ENCODE measurements around the gene ATG9B. TPM values are rescaled to one million over a fixed set of nuclear protein-coding genes. Genes with fewer than 3 reads are reported as not detected.

The ATG9B gene, protein sequence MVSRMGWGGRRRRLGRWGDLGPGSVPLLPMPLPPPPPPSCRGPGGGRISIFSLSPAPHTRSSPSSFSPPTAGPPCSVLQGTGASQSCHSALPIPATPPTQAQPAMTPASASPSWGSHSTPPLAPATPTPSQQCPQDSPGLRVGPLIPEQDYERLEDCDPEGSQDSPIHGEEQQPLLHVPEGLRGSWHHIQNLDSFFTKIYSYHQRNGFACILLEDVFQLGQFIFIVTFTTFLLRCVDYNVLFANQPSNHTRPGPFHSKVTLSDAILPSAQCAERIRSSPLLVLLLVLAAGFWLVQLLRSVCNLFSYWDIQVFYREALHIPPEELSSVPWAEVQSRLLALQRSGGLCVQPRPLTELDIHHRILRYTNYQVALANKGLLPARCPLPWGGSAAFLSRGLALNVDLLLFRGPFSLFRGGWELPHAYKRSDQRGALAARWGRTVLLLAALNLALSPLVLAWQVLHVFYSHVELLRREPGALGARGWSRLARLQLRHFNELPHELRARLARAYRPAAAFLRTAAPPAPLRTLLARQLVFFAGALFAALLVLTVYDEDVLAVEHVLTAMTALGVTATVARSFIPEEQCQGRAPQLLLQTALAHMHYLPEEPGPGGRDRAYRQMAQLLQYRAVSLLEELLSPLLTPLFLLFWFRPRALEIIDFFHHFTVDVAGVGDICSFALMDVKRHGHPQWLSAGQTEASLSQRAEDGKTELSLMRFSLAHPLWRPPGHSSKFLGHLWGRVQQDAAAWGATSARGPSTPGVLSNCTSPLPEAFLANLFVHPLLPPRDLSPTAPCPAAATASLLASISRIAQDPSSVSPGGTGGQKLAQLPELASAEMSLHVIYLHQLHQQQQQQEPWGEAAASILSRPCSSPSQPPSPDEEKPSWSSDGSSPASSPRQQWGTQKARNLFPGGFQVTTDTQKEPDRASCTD
- total RNA-seq, result under 0.01 TPM in 2 replicates

DNA sequence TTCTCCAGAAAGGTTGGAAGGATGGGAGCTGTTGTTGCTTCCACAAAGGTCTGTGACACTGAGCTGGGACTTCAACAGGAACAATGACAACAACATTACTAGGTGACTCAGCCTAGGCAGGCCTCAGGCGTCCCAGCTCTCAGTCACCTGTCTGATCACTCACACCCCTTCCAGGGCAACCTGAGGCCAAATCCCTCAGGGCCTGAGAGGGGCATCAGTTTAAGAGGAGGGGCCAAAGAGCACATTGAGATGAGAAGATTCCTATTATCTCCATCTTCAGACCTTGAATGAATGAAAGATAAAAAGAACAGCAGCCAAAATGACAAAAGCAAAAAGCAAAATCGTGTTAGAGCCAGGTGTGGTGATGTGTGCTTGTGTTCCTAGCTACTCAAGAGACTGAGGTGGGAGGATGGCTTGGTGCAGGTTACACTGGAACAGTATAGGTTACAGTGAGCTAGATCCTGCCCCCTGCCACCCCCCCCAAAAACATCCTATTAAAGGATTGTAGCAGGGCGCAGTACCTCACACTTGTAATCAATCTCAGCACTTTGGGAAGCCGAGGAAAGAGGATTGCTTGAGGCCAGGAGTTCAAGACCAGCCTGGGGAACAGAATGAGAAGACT is at the start of gene ATG9B:
TSS of gene ATG9B (minus strand) at position 60 of the 622 bp plus-strand sequence. CDS start 71 bp downstream, outside the sequence.

GRCh38 chr7:151059367-151060112 is 35.2 kb upstream of the ATG9B start, which contains the start of gene SLC4A2:
TSS of gene SLC4A2 (plus strand) at chr7:151059589. CDS start at chr7:151061988, 2,399 bp downstream.

GRCh38 chr7:151057506-151057988 is 33.3 kb upstream of the ATG9B start, which contains the start of gene CDK5:
TSS of gene CDK5 (minus strand) at chr7:151057897. CDS start at chr7:151057848, 49 bp downstream.

GRCh38 chr7:151047976-151048815 is 23.9 kb upstream of the ATG9B start, which contains the start of gene ASIC3:
TSS of gene ASIC3 (plus strand) at chr7:151048531. CDS start at chr7:151048886, 355 bp downstream.

GRCh38 chr7:151028131-151028947 is 4.0 kb upstream of the ATG9B start, which contains the start of gene ABCB8:
TSS of gene ABCB8 (plus strand) at chr7:151028450. CDS start at chr7:151028516, 66 bp downstream.

DNA sequence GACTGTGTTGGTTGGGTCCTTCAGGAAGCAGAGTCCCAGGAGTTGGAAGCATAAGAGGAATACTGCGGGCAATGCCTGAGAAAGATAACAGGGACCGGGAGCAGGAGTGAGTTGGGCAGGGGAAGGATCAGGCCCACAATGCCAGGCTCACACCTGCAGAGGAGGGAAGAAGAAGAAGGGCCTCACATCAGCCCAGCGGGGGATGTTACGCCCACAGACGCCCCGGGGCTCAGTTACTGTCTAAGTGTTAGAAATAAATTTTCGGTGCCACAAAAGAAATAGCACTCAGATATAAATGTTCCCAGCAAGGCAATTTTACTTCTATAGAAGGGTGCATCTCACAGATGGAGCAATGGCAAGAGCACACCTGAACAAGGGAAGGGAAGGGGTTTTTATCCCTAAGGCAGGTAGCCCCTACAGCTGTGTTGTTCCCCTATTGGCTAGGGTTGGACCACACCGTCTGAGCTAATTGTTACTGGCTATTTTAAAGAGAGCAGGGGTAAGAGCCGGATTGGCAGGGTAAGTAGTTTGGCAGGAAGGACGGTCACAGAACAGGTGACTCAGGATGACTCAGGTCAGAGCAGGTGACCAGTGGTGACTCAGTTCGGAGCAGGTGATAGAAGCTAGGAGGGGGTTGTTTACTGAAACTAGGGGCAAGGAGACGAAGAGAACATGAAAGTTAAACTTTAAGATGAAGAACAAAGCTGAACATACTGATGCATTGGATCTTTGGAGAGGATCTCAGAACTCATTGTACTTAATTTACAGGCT is 33.7 kb downstream of the ATG9B start, which contains the start of gene NOS3:
TSS of gene NOS3 (plus strand) at position 602 of the 771 bp plus-strand sequence. CDS start 2,787 bp downstream, outside the sequence.

DNA sequence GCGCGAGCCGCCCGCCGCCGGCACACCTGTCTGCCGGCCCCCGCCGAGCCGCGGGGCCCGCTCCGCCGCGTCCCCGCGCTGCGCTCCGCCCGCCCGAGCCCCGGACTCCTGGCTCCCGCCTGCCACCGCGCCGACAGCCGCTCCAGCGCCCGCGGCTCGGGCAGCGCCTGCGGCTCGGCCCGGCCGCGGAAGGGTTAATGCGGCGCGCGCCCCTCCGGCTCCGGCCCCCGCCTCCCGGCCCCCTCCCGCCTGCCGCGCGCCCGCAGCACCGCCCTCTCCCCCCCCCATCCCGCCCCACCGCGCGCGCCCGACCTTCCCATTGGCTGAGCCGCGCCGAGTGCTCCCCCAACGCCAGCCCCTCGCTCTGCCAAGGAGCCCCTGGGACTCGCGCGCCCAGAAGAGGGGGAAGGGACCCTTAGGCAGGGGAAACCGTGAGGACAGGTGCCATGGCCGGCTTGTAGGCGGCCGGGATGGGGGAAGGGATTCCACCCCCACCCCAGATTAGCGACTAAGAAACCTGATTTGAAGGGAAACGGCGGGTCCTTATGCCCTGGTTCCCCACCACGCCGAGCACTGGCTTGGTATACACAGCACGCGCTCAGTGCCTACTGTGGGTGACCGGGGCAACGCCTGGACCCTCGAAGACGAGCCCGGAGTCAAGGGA is 46.0 kb downstream of the ATG9B start, which contains the start of gene KCNH2:
TSS of gene KCNH2 (minus strand) at position 196 of the 664 bp plus-strand sequence. CDS start 408 bp downstream, outside the sequence.

Other genes starting within 250 kb of the ATG9B start
- gene TMEM176B, start 224.1 kb downstream of the ATG9B start, total RNA-seq, result 0.09 TPM in 1 of 2 replicates, not detected in the other
- gene TMEM176A, start 223.7 kb downstream of the ATG9B start, total RNA-seq, result not detected in 2 replicates
- not detected in 2 replicates for gene AOC1, start 172.0 kb downstream of the ATG9B start, total RNA-seq
- gene KCNH2, start 46.2 kb downstream of the ATG9B start, total RNA-seq, result under 0.01 and 0.17 TPM in 2 replicates
- 0.17 and 0.32 TPM in 2 replicates for gene NOS3, start 33.5 kb downstream of the ATG9B start, total RNA-seq
- 17.8 and 20.8 TPM in 2 replicates for gene ABCB8, start 4.0 kb upstream of the ATG9B start, total RNA-seq
- 0.09 TPM in 1 of 2 replicates, not detected in the other for gene ASIC3, start 24.0 kb upstream of the ATG9B start, total RNA-seq
- gene CDK5, start 33.4 kb upstream of the ATG9B start, total RNA-seq, result 29.6 TPM in 2 replicates
- 53.1 and 64.0 TPM in 2 replicates for gene SLC4A2, start 35.1 kb upstream of the ATG9B start, total RNA-seq
- gene FASTK, start 56.3 kb upstream of the ATG9B start, total RNA-seq, result 55.0 and 57.5 TPM in 2 replicates
- 11.6 and 15.6 TPM in 2 replicates for gene TMUB1, start 59.0 kb upstream of the ATG9B start, total RNA-seq
- gene AGAP3, start 62.0 kb upstream of the ATG9B start, total RNA-seq, result 34.2 and 40.8 TPM in 2 replicates
- gene GBX1, start 143.2 kb upstream of the ATG9B start, total RNA-seq, result not detected in 2 replicates
- gene ASB10, start 162.8 kb upstream of the ATG9B start, total RNA-seq, result not detected in 2 replicates
- gene H2BK1, start 186.0 kb upstream of the ATG9B start, total RNA-seq, result not detected in 2 replicates
- 31.0 and 42.7 TPM in 2 replicates for gene ABCF2, start 202.7 kb upstream of the ATG9B start, total RNA-seq
- gene CHPF2, start 208.0 kb upstream of the ATG9B start, total RNA-seq, result 37.0 and 49.8 TPM in 2 replicates
- 31.8 and 33.4 TPM in 2 replicates for gene SMARCD3, start 224.2 kb upstream of the ATG9B start, total RNA-seq

Measured in bronchial smooth muscle cell (primary cell).